Kidney (tissue), 14 donors: ENCODE measurements around the gene BTBD9. TPM values are rescaled to one million over a fixed set of nuclear protein-coding genes. Genes with fewer than 3 reads are reported as not detected.

ENCODE experiments used
- DNase-seq, 5 donors: peaks; one replicate each; pipeline ENCODE4 v3.0.0-alpha.2; 2013 to 2020
- FAIRE-seq: peaks from 2 replicates; lab custom pipeline; 2012; peaks lifted over from hg19 to GRCh38; lab: Jason Lieb, UNC
- H3K27ac ChIP-seq, 2 donors: one replicate each; pipeline ENCODE4 v1.7.0; 2013; ENCODE audit warnings: low read depth in 2 of 2, low read length in 2 of 2, inconsistent platforms in 1 of 2
- H3K27me3 ChIP-seq: one replicate; pipeline ENCODE4 v1.7.1; 2013; ENCODE audit warnings: low read length, inconsistent platforms; ENCODE audit not compliant: control insufficient read depth, insufficient read depth
- H3K36me3 ChIP-seq, 3 donors: one replicate each; pipeline versions ENCODE4 v1.7.0 to v1.7.1; 2013; ENCODE audit warnings: low read length in 3 of 3, control low read depth in 1 of 3, inconsistent platforms in 1 of 3; ENCODE audit not compliant: insufficient read depth in 3 of 3, control insufficient read depth in 2 of 3
- H3K4me1 ChIP-seq, 3 donors: one replicate each; pipeline versions ENCODE4 v1.7.0 to v1.7.1; 2013; ENCODE audit warnings: low read length in 3 of 3, inconsistent platforms in 1 of 3, low read depth in 1 of 3; ENCODE audit not compliant: control insufficient read depth in 2 of 3, insufficient read depth in 2 of 3
- H3K4me3 ChIP-seq, 3 donors: one replicate each; pipeline versions ENCODE4 v1.7.0 to v1.8.1; 2013; ENCODE audit warnings: low read length in 3 of 3, control low read depth in 1 of 3, inconsistent platforms in 1 of 3
- H3K9ac ChIP-seq, 3 donors: one replicate each; pipeline versions ENCODE4 v1.7.0 to v1.7.1; 2013; ENCODE audit warnings: low read length in 3 of 3, control low read depth in 1 of 3, inconsistent platforms in 1 of 3
- H3K9me3 ChIP-seq, 3 donors: one replicate each; pipeline versions ENCODE4 v1.7.0 to v1.7.1; 2013; ENCODE audit warnings: low read length in 3 of 3, control low read depth in 1 of 3, inconsistent platforms in 1 of 3; ENCODE audit not compliant: control insufficient read depth in 2 of 3, insufficient read depth in 1 of 3
- CTCF ChIP-seq: IDR thresholded peaks from 3 replicates; pipeline ENCODE4 v1.5.1; 2012; ENCODE audit warnings: mild to moderate bottlenecking, moderate library complexity, borderline replicate concordance; ENCODE audit not compliant: insufficient read depth; ENCODE audit errors: extremely low read depth
- intact Hi-C: fragments of 100-400 bp; cut with DNase I; formaldehyde crosslinking; loops from one replicate; pipeline ENCODE4 v1.11.1; 2022
- polyA plus RNA-seq: library from polyadenylated mRNA; stranded (reverse); fragments of 350-450 nt; fragmentation: Illumina TruSeq; extraction: RNeasy Lipid Tissue Mini Kit (QIAGEN cat#74804); gene quantifications from one replicate; pipeline ENCODE4 v1.2.3, GENCODE V29; 2014; ENCODE audit warnings: low read depth, low replicate concordance; ENCODE audit not compliant: insufficient read depth
- total RNA-seq: library from RNA; stranded (reverse); fragmentation: NEBNext Ultra II Directional; extraction: Animal tissue kit (Norgen Biotek cat#: 25700); gene quantifications from one replicate; pipeline ENCODE4 v1.2.1, GENCODE V29; 2021
- donor health status: control.
- donor health status: control.
- donor health status: control.
- donor health status: control.
- donor health status: control.
- donor health status: DM: yes; HTN: yes; CAD: no.
- donor health status: Normal renal cell carcinoma (clear cell type).

The BTBD9 gene
- total and polyA plus RNA-seq, 2 donors from 2014 or later = 4.2 to 29.9 TPM

- H3K36me3 ChIP-seq = no peaks in the 10 kb centered on the region
- no peak overlapping the region for H3K27ac ChIP-seq
- TF ChIP-seq CTCF = no peak
- H3K9ac ChIP-seq = no peak overlapping the region
- no peaks in the 10 kb centered on the region for H3K27me3 ChIP-seq
- no peak for DNase-seq
- intact Hi-C loops = no loop called here
- H3K4me1 ChIP-seq = no peaks in the 10 kb centered on the region
- no peaks in the 10 kb centered on the region for H3K9me3 ChIP-seq
- FAIRE-seq = no peak
- H3K4me3 ChIP-seq = no peak overlapping the region
These were observed 355.9 kb downstream of the BTBD9 start for GRCh38 chr6:38283734-38284362.

GRCh38 chr6:38282911-38283310 is 356.8 kb downstream of the BTBD9 start:
- H3K9me3 ChIP-seq = no peaks in the 10 kb centered on the region
- H3K27me3 ChIP-seq = no peaks in the 10 kb centered on the region
- H3K4me3 ChIP-seq = no peak overlapping the region
- H3K36me3 ChIP-seq = no peaks in the 10 kb centered on the region
- DNase-seq (no peak), FAIRE-seq (no peak)
- intact Hi-C loops = no loop called here
- no peak overlapping the region for H3K9ac ChIP-seq
- TF ChIP-seq CTCF = no peak
- no peaks in the 10 kb centered on the region for H3K4me1 ChIP-seq
- H3K27ac ChIP-seq = no peak overlapping the region

- no peak for TF ChIP-seq CTCF
- FAIRE-seq (no peak), DNase-seq (no peak)
- no peak overlapping the region for H3K4me3 ChIP-seq
- H3K9me3 ChIP-seq = no peaks in the 10 kb centered on the region
- H3K27me3 ChIP-seq = no peaks in the 10 kb centered on the region
- no peaks in the 10 kb centered on the region for H3K4me1 ChIP-seq
- no peak overlapping the region for H3K9ac ChIP-seq
- intact Hi-C loops = no loop called here
- no peak overlapping the region for H3K27ac ChIP-seq
- no peaks in the 10 kb centered on the region for H3K36me3 ChIP-seq
These were observed 358.6 kb downstream of the BTBD9 start for GRCh38 chr6:38281126-38281525.
